ENCODE results near the gene MFSD6. TPM values are rescaled to one million over a fixed set of nuclear protein-coding genes. Genes with fewer than 3 reads are reported as not detected.

MFSD6 gene
- total and polyA plus RNA-seq, 2 of the 8 experiments (the other 6 are each of a cell fraction or from before 2014, with no cell fraction given) = 1.8 to 5.1 TPM

DNA sequence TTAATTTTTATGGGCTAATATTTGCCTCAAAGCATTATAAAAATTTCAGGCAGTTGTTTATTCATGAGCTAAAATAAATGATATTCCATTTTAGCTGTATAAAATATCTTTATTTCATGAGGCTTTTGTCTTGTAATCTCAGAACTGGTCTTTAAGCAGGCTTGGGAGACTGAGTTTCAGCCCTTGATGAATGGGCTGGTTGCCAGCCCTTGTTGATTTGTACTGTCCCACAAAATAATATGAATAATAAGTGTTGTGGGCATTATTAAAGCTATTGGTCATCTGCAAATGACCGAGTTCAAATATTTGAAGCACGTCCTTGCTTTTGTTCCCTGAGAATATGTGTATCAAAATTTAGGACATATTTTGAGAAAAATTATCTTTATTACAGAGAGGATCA is 46.6 kb upstream of the MFSD6 start:
- Histone ChIP-seq H2AK5ac (ENCODE audit: low read depth, low read length) (no peak overlapping the region), H3K4ac (replicated peaks; ENCODE audit: insufficient read length, low read depth, low read length) (no peak overlapping the region), H2BK20ac (ENCODE audit: low read length) (no peak overlapping the region), H4K20me1 (replicated peaks in 1 of 2; ENCODE audit: control insufficient read depth in 1 of 2, insufficient read depth in 2 of 2, low read length in 2 of 2) (no peaks in the 10 kb centered on the region), H3K79me1 (ENCODE audit: low read depth, low read length) (no peaks in the 10 kb centered on the region), H3K23ac (ENCODE audit: insufficient read length) (no peak overlapping the region), H3K4me3 (ENCODE audit: extremely low read depth in 1 of 4, insufficient read depth in 2 of 4, low read depth in 3 of 4, low read length in 4 of 4) (no peak overlapping the region), H3K79me2 (ENCODE audit: control insufficient read depth in 1 of 2, insufficient read depth in 2 of 2, low read length in 2 of 2) (no peaks in the 10 kb centered on the region; a peak in 1 of 4 replicates), H3K9me3 (ENCODE audit: insufficient read depth in 2 of 2, low read depth in 1 of 2, low read length in 1 of 2) (no peaks in the 10 kb centered on the region), H3K9ac (replicated peaks in 1 of 4; ENCODE audit: extremely low read depth in 1 of 4, low read depth in 3 of 4, low read length in 3 of 4) (no peak overlapping the region), H2BK5ac (ENCODE audit: low read depth, low read length) (no peak overlapping the region), H4K91ac (replicated peaks; ENCODE audit: insufficient read length, low read length) (no peak overlapping the region), H3K18ac (ENCODE audit: extremely low read depth, low read length) (no peak overlapping the region), H4K5ac (ENCODE audit: insufficient read length, low read depth, low read length) (no peak overlapping the region), H3K36me3 (ENCODE audit: control insufficient read depth in 2 of 4, insufficient read depth in 4 of 4, low read length in 3 of 4) (no peaks in the 10 kb centered on the region), H3K56ac (replicated peaks; ENCODE audit: insufficient read length, low read depth, low read length) (no peak overlapping the region), H3K27me3 (replicated peaks in 1 of 4; ENCODE audit: control insufficient read depth in 3 of 4, extremely low read depth in 1 of 4, insufficient read depth in 3 of 4, low read length in 3 of 4) (no peaks in the 10 kb centered on the region), H3K4me2 (ENCODE audit: insufficient read depth in 1 of 2, low read depth in 2 of 2, low read length in 2 of 2) (no peak overlapping the region), H3K14ac (ENCODE audit: insufficient read length) (no peak overlapping the region), H4K8ac (ENCODE audit: extremely low read depth, insufficient read depth, low read length) (no peak overlapping the region), H3K27ac (ENCODE audit: low read depth, low read length) (no peak overlapping the region), H2BK120ac (replicated peaks; ENCODE audit: low read depth, low read length) (no peak overlapping the region), H2BK15ac (ENCODE audit: low read length) (no peak overlapping the region), H3K4me1 (replicated peaks in 1 of 4; ENCODE audit: control insufficient read depth in 3 of 4, insufficient read depth in 4 of 4, low read length in 3 of 4) (no peaks in the 10 kb centered on the region), H3K23me2 (ENCODE audit: low read depth, low read length) (no peaks in the 10 kb centered on the region), H2BK12ac (ENCODE audit: low read depth, low read length) (no peak overlapping the region), H2AFZ (ENCODE audit: low read length) (no peak overlapping the region)
- ChIA-PET POLR2A (ENCODE audit: partially characterized antibody) (no interaction called here), CTCF (ENCODE audit: partially characterized antibody) (interaction anchor here (1.6 kb wide), 1 partner anchor 17 kb away, joined by 5 read pairs; no protein-coding TSS in a partner anchor)
- 67% methylated on average over 2 of the region's 2 CpGs; no CpG with 5 or more reads in 1 of the 2 experiments for WGBS, 2 experiments (ENCODE audit: extremely low coverage in 1 of 2, insufficient coverage in 1 of 2, insufficient read length in 1 of 2, insufficient replicate concordance in 2 of 2, low coverage in 1 of 2, low lambda C conversion rate in 2 of 2, missing lambda C conversion rate in 1 of 2)
- FAIRE-seq (no peak), DNase-seq (ENCODE audit: low read depth in 1 of 2, low spot score in 2 of 2) (no peak)
- TF ChIP-seq, protein P1, sequence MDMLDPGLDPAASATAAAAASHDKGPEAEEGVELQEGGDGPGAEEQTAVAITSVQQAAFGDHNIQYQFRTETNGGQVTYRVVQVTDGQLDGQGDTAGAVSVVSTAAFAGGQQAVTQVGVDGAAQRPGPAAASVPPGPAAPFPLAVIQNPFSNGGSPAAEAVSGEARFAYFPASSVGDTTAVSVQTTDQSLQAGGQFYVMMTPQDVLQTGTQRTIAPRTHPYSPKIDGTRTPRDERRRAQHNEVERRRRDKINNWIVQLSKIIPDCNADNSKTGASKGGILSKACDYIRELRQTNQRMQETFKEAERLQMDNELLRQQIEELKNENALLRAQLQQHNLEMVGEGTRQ (IDR thresholded peaks at IDR 0.05; ENCODE audit: low read length) = no peak
- TF ChIP-seq SRF (IDR thresholded peaks at IDR 0.05; ENCODE audit: low read depth, low read length) (no peak), HDAC2 (IDR thresholded peaks at IDR 0.05; ENCODE audit: borderline replicate concordance in 1 of 2, low read depth in 2 of 2, low read length in 2 of 2) (no peak), NRF1 (IDR thresholded peaks at IDR 0.05; ENCODE audit: low read depth, low read length) (no peak)
